GM19438 (cell line): ENCODE results near the gene TMEM131L.

Experiments used
- ATAC-seq: cut with Tn5 transposase; IDR thresholded peaks from one replicate; pipeline ENCODE4 v1.9.1; 2021; ENCODE audit warnings: low read depth; ENCODE audit not compliant: unreplicated experiment

TMEM131L gene

GRCh38 chr4:153474251-153474650 is 8.1 kb downstream of the TMEM131L start:
- ATAC-seq: no peak

- ATAC-seq: no peak
These were observed 10.8 kb downstream of the TMEM131L start for GRCh38 chr4:153476829-153477574.

- no peak for ATAC-seq
These were observed 12.9 kb downstream of the TMEM131L start for GRCh38 chr4:153479101-153479500.

- no peak for ATAC-seq
These were observed 14.5 kb downstream of the TMEM131L start for GRCh38 chr4:153480704-153481103.

- ATAC-seq: peak; percentile 35
These were observed 15.3 kb downstream of the TMEM131L start for GRCh38 chr4:153481478-153481877.

GRCh38 chr4:153483432-153484418 is 17.6 kb downstream of the TMEM131L start:
- no peak for ATAC-seq

- no peak for ATAC-seq
These were observed 19.2 kb downstream of the TMEM131L start for GRCh38 chr4:153485359-153485758.

GRCh38 chr4:153485860-153486259 is 19.7 kb downstream of the TMEM131L start:
- no peak for ATAC-seq

GRCh38 chr4:153486281-153487151 is 20.4 kb downstream of the TMEM131L start:
- no peak for ATAC-seq

GRCh38 chr4:153488006-153488891 is 22.1 kb downstream of the TMEM131L start:
- ATAC-seq: peak; percentile 43

GRCh38 chr4:153489856-153490558 is 23.8 kb downstream of the TMEM131L start:
- no peak for ATAC-seq

GRCh38 chr4:153490985-153491483 is 24.9 kb downstream of the TMEM131L start:
- ATAC-seq: no peak

GRCh38 chr4:153494562-153494961 is 28.4 kb downstream of the TMEM131L start:
- no peak for ATAC-seq

- no peak for ATAC-seq
These were observed 29.5 kb downstream of the TMEM131L start for GRCh38 chr4:153495480-153496193.

- ATAC-seq: peak; percentile 32
These were observed 31.0 kb downstream of the TMEM131L start for GRCh38 chr4:153497091-153497531.

- peak; percentile 53 for ATAC-seq
These were observed 32.1 kb downstream of the TMEM131L start for GRCh38 chr4:153497988-153498967.

- no peak for ATAC-seq
These were observed 32.8 kb downstream of the TMEM131L start for GRCh38 chr4:153499005-153499404.
